NCI-H510A treated with DMSO at 0.1 percent for 48 hours (cell line): ENCODE results near the gene RING1.

Experiments
- DNase-seq: peaks from one replicate; lab custom pipeline; 2025; lab: John Stamatoyannopoulos, UW

The RING1 gene

GRCh38 chr6:33192671-33193602, 15.4 kb upstream of the RING1 start:
- DNase-seq = no peak

DNA sequence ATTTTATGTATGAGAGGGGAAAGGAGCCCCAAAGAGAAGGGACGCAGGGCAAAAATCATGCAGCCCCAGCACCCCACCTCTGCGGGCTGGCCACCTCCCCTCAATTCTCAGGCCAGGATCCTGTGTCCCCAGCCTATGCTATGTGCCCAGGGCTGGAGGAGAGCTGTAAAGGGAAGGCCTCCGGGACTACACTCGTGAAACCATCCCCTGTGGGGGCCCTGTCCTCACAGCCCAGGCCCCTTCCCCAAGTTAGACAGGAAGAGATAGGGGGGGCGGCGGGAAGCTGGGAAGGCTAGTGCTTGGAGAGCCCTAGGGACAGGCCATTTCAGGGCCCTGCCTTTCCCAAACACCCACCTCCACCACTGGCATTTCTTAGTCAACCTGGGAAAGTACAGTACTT, 14.7 kb upstream of the RING1 start:
- DNase-seq = no peak

GRCh38 chr6:33194431-33194979, 13.8 kb upstream of the RING1 start:
- no peak for DNase-seq

- DNase-seq = no peak
Observed at GRCh38 chr6:33195304-33196165, 12.8 kb upstream of the RING1 start.

- DNase-seq = peak; percentile 70
Observed at GRCh38 chr6:33197431-33198048, 10.8 kb upstream of the RING1 start.

GRCh38 chr6:33198159-33198852, 10.0 kb upstream of the RING1 start:
- no peak for DNase-seq

DNA sequence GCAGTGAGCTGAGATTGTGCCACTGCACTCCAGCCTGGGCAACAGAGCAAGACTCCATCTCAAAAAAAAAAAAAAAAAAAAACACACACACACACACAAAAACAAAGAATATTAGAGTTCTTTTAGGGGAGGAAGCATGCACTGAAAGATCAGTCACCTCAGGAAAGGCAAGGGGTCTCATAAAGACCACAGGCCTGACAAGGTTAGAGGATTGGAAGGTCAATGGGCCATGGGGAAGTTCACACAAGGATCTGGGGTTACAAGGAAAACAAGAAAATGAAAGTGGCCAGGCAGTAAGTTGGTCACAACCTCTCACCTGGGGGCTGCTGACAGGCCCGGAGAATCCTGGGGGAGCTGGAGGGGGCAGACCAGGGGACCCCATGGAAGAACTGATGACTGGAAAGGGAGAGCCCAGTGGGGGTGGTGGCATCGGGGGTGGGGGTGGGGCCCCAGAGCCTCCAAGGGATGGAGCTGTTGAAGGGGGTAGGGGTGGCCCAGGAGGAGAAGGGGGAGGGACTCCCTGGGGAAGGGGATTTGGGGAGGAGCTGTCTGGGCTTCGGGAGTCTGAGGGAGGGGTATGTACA, 9.4 kb upstream of the RING1 start:
- no peak for DNase-seq

DNA sequence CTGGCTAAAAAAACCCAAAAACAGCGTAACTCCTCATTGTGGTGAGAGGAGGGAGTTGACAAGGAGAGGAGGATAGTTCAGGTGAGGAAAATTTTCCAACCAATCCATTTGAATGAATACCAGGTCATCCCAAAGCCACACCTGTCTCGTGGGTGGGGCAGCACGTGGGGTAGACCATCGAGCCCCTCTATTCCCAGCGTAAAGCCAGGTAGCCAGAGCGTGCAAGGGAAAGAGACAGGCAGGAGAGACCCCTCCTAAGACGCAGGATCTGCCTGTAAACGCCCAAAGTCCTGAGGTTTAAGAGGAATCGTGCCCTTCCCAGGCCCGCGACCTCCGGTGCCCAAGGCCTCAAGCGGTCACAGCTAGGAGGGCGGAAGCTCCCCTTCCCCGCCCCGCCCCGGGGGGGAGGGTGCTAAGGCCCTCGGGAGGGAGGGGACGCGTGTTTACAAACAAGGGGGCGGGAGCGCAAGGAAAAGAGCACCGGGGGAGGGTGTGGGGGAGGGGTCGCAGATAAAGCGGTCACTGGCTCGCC, 8.5 kb upstream of the RING1 start:
- peak; percentile 70 for DNase-seq

DNA sequence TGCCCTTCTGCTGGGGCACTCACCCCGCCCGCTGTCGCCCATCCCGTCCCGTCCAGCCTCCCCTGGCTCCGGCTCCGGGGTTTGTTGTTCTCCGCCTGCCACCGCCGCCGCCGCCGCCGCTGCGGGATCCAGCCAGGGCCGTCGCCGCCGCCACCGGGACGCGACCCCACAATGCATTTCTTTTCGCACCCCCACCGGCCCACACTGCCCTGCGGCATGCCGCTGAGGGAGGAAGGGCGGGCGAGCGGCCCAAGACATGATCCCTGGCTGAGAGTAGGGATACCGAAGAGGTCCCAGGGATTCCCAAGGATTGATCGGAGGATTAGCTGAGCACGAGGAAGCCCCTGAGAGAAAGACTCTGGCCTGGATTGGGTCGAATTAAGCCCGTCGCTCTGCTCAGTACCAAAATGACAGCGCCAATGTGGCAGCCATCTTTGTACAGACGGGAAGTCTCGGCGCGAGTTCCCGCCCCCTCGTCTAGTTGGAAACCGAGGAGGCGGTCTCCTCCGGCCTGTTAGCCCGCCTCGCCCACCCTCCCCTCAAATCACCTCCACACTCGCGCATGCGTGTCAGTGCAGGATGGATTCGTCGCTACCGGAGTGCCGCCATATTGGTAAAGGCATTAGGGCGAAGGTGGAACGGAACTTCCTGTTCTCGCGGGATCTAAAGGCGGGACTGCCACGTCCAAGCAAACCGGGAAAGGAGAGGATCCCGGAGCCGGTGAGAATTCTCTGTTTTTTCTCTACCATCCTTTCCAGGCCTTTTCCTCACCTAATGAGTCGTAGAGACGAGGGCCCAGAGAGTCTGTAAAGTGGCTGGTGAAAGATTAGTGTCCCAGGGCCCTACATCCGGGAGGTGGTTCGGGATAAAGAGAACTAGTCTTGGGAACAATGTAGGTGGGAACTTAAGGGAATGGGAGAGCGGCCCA, 7.8 kb upstream of the RING1 start, which contains the start of the genes RXRB and SLC39A7:
TSS of gene RXRB (minus strand) at position 447 of the 928 bp plus-strand sequence. CDS start at position 258, 189 bp downstream.
TSS of gene SLC39A7 (plus strand) at position 649 of the 928 bp plus-strand sequence. CDS start 379 bp downstream, outside the sequence.
- peak; percentile 99 for DNase-seq

GRCh38 chr6:33201147-33201545, 7.2 kb upstream of the RING1 start:
- no peak for DNase-seq

GRCh38 chr6:33201935-33202334, 6.4 kb upstream of the RING1 start:
- DNase-seq = no peak

DNA sequence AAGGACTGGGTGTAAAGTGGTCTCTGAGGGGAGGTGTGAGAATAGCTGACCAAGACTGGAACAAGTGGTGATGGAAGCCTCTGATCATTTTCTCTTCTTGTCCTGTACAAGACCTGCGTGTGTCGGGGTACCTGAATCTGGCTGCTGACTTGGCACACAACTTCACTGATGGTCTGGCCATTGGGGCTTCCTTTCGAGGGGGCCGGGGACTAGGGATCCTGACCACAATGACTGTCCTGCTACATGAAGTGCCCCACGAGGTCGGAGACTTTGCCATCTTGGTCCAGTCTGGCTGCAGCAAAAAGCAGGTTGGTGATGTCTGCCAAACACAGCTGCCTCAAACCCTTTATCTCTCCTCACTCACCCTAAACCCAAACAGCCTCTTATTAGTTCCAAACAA, 5.5 kb upstream of the RING1 start:
- DNase-seq = no peak

DNA sequence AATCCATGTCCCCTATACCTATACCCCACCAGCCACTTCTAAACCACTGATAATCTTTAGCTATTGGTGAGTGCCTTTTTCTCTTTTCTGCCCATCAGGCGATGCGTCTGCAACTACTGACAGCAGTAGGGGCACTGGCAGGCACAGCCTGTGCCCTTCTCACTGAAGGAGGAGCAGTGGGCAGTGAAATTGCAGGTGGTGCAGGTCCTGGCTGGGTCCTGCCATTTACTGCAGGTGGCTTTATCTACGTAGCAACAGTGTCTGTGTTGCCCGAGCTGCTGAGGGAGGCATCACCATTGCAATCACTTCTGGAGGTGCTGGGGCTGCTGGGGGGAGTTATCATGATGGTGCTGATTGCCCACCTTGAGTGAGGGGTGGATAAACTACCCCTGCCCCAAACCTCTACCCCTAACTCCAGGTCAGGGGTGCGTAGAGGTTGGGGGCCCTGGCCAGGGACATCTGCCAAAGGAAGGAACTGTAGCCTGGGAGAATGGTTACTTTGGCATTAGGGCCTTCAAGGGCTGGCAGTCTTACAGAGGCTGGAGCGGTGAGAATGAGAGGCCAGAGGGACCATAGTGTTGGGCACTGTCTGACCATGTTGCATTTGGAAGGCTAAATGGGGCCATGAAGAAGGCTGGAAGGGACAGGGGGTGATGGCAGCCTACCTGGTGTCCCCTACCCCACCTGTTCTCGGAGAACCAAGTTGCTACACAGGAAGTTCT, 4.7 kb upstream of the RING1 start:
- no peak for DNase-seq

DNA sequence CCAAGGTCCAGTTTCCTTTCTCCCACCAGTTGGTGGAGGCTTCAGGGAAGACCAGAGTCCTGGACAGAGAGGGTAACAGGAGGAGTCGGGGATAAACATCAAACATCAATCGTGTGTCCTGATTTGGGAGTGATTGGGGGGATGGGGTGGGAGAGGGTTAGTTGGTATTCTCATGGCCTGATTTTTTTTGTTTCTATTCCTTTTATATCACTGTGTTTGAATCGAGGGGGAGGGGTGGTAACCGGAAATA, 4.2 kb upstream of the RING1 start:
- DNase-seq = no peak

- peak; percentile 94 for DNase-seq
Observed at GRCh38 chr6:33204415-33205190, 3.7 kb upstream of the RING1 start, which contains the start of gene HSD17B8. TSS of gene HSD17B8 (plus strand) at chr6:33204655. CDS start at chr6:33204669, 14 bp downstream.

DNA sequence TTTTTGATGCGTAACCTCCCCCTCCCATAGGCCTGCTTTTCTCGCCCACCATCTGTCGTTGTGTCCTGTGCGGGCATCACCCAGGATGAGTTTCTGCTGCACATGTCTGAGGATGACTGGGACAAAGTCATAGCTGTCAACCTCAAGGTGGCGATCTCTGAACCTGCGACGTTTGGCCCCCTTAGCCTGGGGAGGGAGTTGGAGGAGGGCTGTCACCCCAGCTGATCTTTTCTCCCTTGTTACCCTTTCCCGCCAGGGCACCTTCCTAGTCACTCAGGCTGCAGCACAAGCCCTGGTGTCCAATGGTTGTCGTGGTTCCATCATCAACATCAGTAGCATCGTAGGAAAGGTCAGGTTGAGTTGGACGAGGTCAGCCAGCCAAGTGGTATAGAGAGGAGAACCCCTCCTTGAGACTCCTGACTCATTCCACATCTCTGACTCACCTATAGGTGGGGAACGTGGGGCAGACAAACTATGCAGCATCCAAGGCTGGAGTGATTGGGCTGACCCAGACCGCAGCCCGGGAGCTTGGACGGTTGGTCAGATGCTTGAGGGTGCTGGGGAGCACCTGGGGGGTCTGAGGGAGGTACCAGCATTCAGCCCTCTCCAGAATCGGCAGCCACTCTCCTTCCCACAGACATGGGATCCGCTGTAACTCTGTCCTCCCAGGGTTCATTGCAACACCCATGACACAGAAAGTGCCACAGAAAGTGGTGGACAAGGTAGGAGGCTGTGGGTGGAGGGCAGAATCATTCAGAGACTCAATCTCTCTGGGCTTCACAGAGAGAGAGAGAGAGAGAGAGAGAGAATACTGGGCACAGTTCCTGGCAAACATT, 2.9 kb upstream of the RING1 start:
- DNase-seq = no peak
